Umbilical cord (tissue), 2 donors: ENCODE data around the gene PAPPA. TPM values are rescaled to one million over a fixed set of nuclear protein-coding genes. Genes with fewer than 3 reads are reported as not detected.

Experiments
- DNase-seq: peaks from one replicate; pipeline ENCODE4 v3.0.0-alpha.2; 2015; ENCODE audit warnings: low spot score
- total RNA-seq: library from RNA; depleted of rRNA; stranded (reverse); fragments of >200 nt; gene quantifications from one replicate; pipeline ENCODE4 v1.2.3, GENCODE V29; 2014; ENCODE audit warnings: low replicate concordance; ENCODE audit not compliant: insufficient read depth

PAPPA gene
- total RNA-seq, 1 donor from 2014 or later: 26.0 TPM

DNA sequence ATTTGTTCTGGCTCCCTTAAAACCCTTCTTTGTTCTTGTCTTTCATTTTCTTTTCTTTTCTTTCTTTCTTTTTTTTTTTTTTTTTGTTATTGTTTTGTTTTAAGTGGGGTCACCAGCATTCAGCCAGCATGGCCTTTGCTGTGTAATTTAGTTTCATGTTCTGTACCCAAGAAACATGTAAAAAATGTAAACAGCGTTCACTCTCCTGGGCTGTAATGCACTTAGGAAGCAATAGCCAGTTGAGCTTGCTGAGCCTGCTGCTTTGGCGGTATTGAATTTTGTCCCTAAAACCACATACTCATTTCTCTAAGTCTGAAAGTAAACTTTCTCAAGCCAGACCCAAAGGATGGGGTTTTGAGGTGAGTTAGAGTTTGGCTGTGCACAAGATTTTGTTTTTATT, 158.6 kb downstream of the PAPPA start:
- no peak for DNase-seq

DNA sequence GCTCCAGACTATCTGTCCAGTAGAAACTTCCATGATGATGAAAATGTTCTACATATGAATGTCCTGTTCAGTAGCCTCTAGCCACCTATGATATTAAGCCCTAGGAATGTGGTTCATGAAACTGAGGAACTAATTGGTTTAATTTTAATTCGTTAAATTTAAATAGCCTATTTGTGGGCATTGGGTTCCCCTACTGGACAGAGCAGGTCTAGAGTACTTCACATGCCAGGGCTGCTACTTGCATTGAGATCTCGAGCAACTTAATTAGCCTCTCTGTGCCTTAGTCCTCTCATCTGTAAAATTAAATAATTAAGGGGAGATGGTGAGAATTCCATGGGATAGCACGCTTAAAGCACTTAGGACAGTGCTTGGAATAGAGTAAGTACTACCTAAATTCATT, 160.0 kb downstream of the PAPPA start:
- no peak for DNase-seq

GRCh38 chr9:116316246-116316645, 162.7 kb downstream of the PAPPA start:
- DNase-seq: no peak

GRCh38 chr9:116317503-116317902, 163.9 kb downstream of the PAPPA start:
- DNase-seq: peak; percentile 23

- peak; percentile 59 for DNase-seq
These were observed 165.1 kb downstream of the PAPPA start for GRCh38 chr9:116318468-116319374.

DNA sequence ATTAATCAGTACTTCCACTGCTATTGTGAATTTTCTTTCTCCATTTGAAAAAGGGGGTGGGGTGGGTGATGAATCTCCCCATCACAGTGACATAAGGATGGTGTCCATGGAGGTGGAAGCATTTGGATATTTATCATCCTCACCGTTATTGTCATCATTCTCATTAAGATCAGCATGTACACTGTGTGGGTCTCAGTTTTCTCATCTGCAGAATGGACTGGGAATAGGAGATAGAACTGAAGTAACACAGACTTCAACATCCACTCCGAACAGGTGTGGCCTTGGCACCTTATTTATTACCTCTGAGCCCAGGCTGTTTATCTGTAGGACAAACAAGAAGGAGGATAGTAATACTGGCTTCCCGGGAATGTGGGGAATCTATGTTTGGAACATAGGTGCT, 165.9 kb downstream of the PAPPA start:
- no peak for DNase-seq

DNA sequence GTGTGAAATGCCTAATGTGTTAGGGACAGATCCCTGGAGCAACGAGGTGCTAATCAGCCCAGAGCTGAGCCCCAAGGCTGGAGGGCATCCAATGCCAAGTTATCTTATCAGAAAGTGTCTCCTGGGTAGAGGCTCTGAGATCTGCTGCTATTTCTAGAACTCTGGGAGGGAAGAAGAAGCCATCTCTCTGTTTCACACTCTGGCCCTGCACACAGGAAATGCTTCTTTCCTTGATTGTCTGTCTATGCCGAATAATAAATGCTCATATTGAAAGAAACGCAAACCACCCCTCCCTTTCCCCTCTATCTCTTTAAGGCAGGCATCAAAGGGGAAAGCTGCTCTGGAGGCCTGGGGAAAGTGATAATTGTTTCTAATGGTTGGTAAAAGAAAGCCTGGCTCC, 166.7 kb downstream of the PAPPA start:
- DNase-seq: peak; percentile 51

- DNase-seq: no peak
These were observed 168.9 kb downstream of the PAPPA start for GRCh38 chr9:116322521-116322920.

- DNase-seq: peak; percentile 60
These were observed 169.4 kb downstream of the PAPPA start for GRCh38 chr9:116323012-116323411.

- no peak for DNase-seq
These were observed 170.0 kb downstream of the PAPPA start for GRCh38 chr9:116323571-116323970.

DNA sequence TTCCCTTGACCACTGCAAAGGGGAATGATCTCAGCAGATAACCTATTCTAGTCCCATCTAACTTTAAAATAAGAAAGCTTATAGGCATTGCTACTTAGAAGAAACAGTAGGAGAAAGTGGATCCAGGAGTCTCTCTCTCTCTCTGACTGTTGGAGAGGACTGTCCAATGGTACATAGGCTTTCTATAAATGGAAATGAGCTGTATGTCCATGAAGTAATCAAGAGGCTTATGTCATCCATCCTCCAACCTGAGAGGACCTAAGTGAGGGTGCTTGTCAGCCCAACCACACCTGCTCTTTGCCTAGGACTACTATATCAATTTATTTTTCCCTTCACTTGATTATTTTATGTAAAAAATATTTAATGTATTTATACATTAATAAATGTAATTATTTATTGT, 172.3 kb downstream of the PAPPA start:
- no peak for DNase-seq

DNA sequence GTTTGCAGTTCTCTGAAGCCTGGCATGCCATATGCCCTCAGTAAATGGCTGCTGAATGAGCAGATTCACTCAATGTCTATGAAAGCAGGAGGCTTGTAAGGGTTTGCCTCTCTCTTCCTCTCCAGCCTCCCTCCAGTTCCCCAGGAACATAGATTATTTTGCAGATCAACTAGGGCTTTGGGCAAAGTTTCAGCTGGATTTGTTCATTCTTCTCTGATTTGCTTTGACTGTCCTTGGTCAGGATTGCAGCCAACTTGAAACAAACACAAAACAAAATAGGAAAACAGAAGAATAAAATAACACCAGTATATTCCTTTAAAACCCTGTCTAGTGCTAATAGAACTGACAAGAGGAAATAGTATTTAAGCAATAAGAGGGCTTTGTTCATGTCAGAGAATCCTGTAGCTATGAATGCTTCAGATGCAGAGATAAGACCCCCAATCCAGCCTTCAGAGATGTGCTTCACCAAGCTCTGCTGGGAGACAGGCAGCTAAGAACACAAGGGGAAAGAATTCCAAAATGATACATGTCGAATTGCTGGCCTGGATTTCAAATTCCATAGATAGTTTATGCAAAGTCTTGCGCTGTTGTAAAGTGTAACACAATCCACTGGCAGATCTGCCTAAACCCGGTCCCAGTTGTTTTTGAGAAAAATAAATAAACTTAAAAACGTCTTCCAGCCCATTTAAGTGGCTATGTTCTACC, 174.3 kb downstream of the PAPPA start:
- peak; percentile 74 for DNase-seq

- no peak for DNase-seq
These were observed 175.9 kb downstream of the PAPPA start for GRCh38 chr9:116329470-116329869.

DNA sequence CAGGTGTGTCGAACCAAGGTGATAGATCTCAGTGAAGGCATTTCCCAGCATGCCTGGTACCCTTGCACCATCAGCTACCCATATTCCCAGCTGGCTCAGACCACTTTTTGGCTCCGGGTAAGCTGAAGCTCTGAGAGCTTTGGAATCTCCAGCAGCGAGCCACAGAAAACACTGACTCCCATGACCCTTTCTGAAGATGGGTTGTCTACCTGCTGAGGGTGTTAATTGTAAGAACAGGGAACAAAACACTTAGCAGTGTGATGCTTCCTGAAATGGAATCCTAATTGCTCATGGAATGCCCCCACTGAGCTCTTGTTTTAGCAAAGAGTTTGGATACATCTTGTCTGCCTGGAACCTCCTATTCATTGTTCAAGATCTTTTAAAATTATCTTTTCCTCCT, 177.7 kb downstream of the PAPPA start:
- no peak for DNase-seq

GRCh38 chr9:116332090-116332489, 178.5 kb downstream of the PAPPA start:
- no peak for DNase-seq

- DNase-seq: no peak
These were observed 179.7 kb downstream of the PAPPA start for GRCh38 chr9:116333254-116333653.

- DNase-seq: no peak
These were observed 181.1 kb downstream of the PAPPA start for GRCh38 chr9:116334546-116335150.

DNA sequence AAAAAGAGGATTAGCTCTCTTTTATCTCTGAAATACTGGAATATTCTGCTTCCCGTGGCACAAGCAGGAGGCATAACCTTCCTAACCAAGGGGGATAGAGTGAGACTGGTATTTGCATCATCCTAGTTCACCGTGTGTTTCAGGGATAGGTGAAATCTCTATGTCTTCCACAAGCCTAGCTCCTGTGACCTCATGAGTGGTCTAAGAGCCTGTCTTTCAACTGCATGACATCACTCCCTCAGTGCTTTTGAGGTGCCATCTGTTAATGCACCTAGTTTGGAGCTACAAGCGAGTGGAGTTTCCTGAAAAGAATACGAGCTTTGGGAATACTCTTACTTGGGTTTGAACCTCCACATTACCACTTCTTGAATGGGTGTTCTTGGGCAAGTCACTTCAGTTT, 181.8 kb downstream of the PAPPA start:
- no peak for DNase-seq

- DNase-seq: no peak
These were observed 182.7 kb downstream of the PAPPA start for GRCh38 chr9:116336133-116336862.

DNA sequence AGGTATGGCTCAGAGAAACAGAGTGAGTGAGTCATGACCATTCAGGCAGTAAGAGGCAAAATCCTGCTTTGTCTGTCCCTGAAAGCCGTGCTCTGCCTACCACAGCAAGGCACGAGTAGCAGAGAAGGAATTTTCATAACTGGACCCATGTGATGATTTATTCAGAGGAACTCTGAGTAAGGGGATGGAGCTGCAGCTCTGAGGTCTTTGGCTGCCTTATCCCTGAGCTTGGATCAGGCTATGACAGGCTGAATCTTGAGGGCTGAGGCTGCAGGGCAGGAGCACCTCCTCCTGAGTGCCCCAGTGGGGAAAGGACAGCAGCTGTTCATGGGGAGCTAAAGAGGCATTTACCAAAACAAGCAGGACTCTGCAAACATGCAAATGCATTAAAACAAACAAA, 183.4 kb downstream of the PAPPA start:
- DNase-seq: peak; percentile 68

GRCh38 chr9:116340270-116340669, 186.7 kb downstream of the PAPPA start:
- DNase-seq: no peak

- DNase-seq: no peak
These were observed 188.5 kb downstream of the PAPPA start for GRCh38 chr9:116342061-116342460.
